Activated CD4-positive, alpha-beta T cell treated with anti-CD3 and anti-CD28 coated beads, Interleukin-2, amount 10 ng/mL, durations not matched to agents 7 days and 5 days (primary cell): ENCODE measurements around the gene SMAD3. TPM values are rescaled to one million over a fixed set of nuclear protein-coding genes. Genes with fewer than 3 reads are reported as not detected.

ENCODE experiments used
- CTCF ChIA-PET: fragments of 350-600 bp; sonication (Branson Sonifier 250); formaldehyde crosslinking; loops from one replicate; lab custom pipeline; 2021; ENCODE audit warnings: antibody characterized with exemption; lab: Charles Lee
- POLR2A ChIA-PET: fragments of 350-600 bp; sonication (Branson Sonifier 250); formaldehyde crosslinking; loops from one replicate; lab custom pipeline; 2021; ENCODE audit warnings: antibody characterized with exemption; lab: Charles Lee
- DNase-seq: peaks from one replicate; pipeline ENCODE4 v3.0.0-alpha.2; 2020
- H3K27ac Mint-ChIP-seq: one replicate; pipeline ENCODE4 v1.8.0; 2021; ENCODE audit warnings: mild to moderate bottlenecking, moderate library complexity, mixed read lengths
- H3K27me3 Mint-ChIP-seq: one replicate; pipeline ENCODE4 v1.8.0; 2021; ENCODE audit warnings: mixed read lengths
- H3K36me3 Mint-ChIP-seq: one replicate; pipeline ENCODE4 v1.8.0; 2021; ENCODE audit warnings: low read depth, mixed read lengths
- H3K4me1 Mint-ChIP-seq: one replicate; pipeline ENCODE4 v1.8.0; 2021; ENCODE audit warnings: mixed read lengths
- H3K4me3 Mint-ChIP-seq: one replicate; pipeline ENCODE4 v1.8.0; 2021; ENCODE audit warnings: mild to moderate bottlenecking, moderate library complexity, mixed read lengths
- H3K9me3 Mint-ChIP-seq: one replicate; pipeline ENCODE4 v1.8.0; 2021; ENCODE audit warnings: mixed read lengths
- total RNA-seq, 2 experiments: library from RNA; stranded (reverse); gene quantifications; one replicate each; pipeline ENCODE4 v1.2.3, GENCODE V29; 2021

Gene SMAD3
- total RNA-seq, 2 experiments from 2014 or later: 81.6 to 83.9 TPM

DNA sequence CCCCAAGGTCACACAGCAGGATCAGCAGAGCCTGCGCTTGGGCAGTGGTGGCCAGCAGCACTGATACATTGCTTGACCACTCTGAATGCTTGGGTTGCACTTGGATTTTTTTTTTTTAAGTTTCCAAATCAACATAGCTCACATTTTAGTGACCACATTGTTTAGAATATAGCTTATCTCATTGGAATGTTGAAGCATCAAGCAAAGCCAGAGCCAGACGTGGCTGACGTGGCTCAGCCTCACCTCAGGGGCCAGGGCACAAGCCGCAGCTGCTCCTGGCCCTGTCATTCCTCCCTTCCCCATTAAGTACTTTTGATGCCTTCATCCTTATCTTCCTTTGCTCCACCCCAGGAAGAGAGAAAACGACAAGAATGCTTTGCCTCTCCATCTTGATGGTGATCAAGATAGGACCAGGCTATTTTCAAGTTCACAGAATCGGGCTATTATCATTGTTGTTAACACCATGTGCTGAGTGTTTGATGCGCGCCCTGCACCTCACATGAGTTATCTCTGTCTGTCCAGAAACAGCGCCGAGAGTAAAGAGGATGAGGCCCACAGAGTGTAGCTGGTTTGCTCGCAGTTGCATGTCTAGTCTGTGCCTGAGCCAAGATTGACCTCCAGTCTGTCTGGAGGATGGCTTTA is 113.3 kb downstream of the SMAD3 start:
- ChIA-PET POLR2A (no interaction called here), CTCF (interaction anchor here (0.6 to 1.2 kb wide), 3 partner anchors 23 to 232 kb away, joined by 3 to 4 read pairs (median 3); no protein-coding TSS in a partner anchor)
- peaks cover 41% of the 10 kb centered on the region for H3K4me1 Mint-ChIP-seq
- DNase-seq: no peak
- no peaks in the 10 kb centered on the region for H3K9me3 Mint-ChIP-seq
- no peaks in the 10 kb centered on the region for H3K27me3 Mint-ChIP-seq
- peaks cover 63% of the 10 kb centered on the region for H3K36me3 Mint-ChIP-seq
- peak overlapping the region; percentile 32 for H3K27ac Mint-ChIP-seq
- no peak overlapping the region for H3K4me3 Mint-ChIP-seq

DNA sequence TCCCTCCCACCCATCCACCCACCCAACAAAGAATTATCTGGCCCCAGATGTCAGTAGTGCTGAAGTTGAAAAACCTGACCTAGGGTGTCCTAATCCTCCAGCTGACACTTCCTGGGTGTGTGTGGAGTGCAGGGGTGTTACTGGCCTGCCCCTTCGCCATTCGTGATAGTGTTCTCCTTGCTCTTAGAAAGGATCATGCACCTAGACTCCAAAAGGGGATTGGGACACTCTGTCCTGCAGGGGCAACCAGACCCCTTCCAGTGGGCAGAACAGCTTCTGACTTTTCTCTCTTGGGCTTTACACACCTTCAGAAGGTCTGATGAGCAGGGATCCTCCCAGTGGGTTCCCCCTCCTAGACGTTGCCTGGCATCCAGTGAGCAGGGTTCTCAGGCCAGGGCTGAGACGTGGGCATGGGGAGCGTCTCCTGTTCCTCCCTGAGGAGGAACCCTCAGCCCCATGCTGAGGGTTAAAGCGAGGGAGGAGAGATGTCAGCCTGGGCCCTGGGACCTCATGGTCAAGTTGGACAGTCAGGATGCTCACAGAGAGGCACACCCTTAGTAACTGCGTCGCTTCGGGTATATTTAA is 114.1 kb downstream of the SMAD3 start:
- peaks cover 59% of the 10 kb centered on the region for H3K36me3 Mint-ChIP-seq
- ChIA-PET POLR2A (no interaction called here), CTCF (interaction anchor here (0.6 kb wide), 1 partner anchor 233 kb away, joined by 3 read pairs; no protein-coding TSS in a partner anchor)
- no peaks in the 10 kb centered on the region for H3K9me3 Mint-ChIP-seq
- peaks cover 33% of the 10 kb centered on the region for H3K4me1 Mint-ChIP-seq
- H3K4me3 Mint-ChIP-seq: no peak overlapping the region
- H3K27ac Mint-ChIP-seq: no peak overlapping the region
- no peak for DNase-seq
- no peaks in the 10 kb centered on the region for H3K27me3 Mint-ChIP-seq

DNA sequence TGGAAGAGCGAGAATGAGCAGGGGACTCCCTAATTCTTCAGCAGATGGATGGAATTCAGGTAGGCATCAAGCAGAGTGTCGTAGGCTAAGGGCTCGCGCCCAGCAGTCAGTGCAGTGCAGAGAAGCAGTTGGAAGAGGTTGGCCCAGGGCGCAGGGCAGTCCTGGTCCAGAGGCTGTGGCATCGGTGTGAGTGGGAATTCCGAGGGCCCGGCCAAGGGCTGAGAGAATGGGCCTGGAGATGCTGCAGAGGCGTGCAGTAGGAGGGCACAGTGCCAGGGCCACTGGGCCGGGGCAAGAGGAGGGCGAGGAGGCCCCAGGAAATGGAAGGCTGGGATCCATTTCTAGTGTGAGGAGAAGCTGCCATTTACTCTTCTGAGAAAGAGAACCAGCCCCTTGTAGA is 114.6 kb downstream of the SMAD3 start:
- Mint-ChIP-seq H3K27ac (peak overlapping the region; percentile 58), H3K36me3 (peaks cover 61% of the 10 kb centered on the region), H3K4me1 (peaks cover 29% of the 10 kb centered on the region), H3K4me3 (no peak overlapping the region), H3K27me3 (no peaks in the 10 kb centered on the region), H3K9me3 (no peaks in the 10 kb centered on the region)
- CTCF ChIA-PET: no interaction called here
- POLR2A ChIA-PET: no interaction called here
- DNase-seq: no peak

DNA sequence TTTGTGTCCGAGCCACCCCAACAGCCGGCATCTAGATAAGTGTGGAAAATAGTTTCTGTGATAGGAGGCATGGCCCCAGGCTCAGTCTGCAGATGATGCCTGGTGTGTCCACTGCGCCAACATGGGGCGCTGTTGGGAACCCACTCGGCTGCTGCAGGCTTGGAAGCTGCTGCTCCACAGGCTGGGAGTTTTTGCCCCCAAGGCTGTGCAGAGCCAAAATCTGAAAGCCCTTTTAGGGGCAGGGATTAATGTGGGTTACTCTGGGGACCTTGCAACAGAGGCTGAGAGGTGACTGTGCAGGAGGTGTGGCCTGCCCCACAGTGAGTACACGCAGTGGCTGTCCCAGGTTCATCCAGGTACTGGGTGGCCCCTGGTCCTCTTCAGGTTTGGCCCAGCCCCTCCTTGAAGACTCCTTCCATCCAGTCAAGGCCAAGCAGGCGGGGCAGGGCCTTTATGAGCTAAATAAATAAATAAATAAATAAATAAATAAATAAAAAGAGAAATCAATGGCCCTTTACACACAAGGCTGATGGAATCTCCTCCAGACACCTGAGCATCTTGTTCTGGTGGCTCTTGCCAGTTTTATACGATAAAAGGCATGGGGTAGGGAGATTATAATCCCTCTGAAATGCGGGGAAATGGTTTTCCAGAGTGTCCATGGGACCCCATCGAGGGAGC is 115.3 kb downstream of the SMAD3 start:
- H3K27ac Mint-ChIP-seq: peak overlapping the region; percentile 58
- peaks cover 29% of the 10 kb centered on the region for H3K4me1 Mint-ChIP-seq
- no peaks in the 10 kb centered on the region for H3K9me3 Mint-ChIP-seq
- H3K4me3 Mint-ChIP-seq: no peak overlapping the region
- peaks cover 61% of the 10 kb centered on the region for H3K36me3 Mint-ChIP-seq
- CTCF ChIA-PET: no interaction called here
- DNase-seq: no peak
- no peaks in the 10 kb centered on the region for H3K27me3 Mint-ChIP-seq
- POLR2A ChIA-PET: no interaction called here

DNA sequence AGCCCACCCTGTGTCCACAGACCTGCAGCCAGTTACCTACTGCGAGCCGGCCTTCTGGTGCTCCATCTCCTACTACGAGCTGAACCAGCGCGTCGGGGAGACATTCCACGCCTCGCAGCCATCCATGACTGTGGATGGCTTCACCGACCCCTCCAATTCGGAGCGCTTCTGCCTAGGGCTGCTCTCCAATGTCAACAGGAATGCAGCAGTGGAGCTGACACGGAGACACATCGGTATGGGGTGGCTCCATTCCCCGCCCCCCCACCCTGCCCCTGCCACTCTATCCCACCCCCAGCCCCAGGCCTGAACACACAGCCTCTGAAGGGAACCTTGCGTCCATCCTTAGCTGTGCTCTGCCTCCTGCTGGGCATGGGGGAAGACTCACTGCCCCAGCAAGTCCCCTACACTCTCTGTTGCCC is 115.8 kb downstream of the SMAD3 start:
- POLR2A ChIA-PET: no interaction called here

DNA sequence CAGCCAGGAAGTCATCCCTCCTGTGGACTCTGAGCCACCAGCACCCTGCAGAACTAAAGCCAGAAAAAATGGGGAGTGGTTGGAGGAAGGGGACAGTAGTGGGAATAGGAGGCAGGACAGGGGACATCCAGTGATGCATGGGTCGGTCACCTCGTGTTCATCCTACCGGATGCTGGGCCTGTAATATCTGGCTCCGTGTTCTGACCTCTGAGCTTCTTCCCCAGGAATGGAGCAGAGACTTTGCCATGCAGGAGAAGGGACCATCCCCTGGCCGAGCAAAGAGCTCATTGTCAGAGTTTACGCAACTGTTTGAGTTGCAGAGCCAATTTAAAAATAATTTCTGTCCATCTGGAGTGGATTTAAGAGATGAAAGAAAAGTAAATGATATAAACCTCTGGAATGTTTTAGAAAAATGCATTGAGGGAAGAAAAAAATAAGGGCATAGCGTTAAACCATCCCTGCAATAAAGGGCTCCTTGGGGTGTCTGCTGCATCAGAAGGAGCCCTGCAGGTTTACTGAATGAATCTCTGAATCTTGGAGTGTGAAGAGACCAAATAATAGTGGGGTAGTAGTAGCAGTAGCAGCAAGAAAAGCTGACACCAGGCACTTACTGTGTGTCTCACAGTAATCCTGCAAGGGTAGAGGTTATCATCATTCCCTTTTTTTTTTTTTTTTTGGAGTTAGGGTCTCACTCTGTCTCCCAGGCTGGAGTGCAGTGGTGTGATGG is 118.2 kb downstream of the SMAD3 start:
- Mint-ChIP-seq H3K36me3 (peaks cover 66% of the 10 kb centered on the region), H3K9me3 (no peaks in the 10 kb centered on the region), H3K4me3 (no peak overlapping the region), H3K27ac (no peak overlapping the region), H3K27me3 (no peaks in the 10 kb centered on the region), H3K4me1 (peaks cover 24% of the 10 kb centered on the region)
- CTCF ChIA-PET: interaction anchor here (1.1 kb wide), 1 partner anchor 56 kb away, joined by 5 read pairs; no protein-coding TSS in a partner anchor
- DNase-seq: no peak
- POLR2A ChIA-PET: interaction anchor here (0.5 kb wide), 1 partner anchor 538 kb away, joined by 7 read pairs; no protein-coding TSS in a partner anchor

More for the DNA sequence above, 115.8 kb downstream of the SMAD3 start:
- DNase-seq: no peak
- Mint-ChIP-seq H3K36me3 (peaks cover 61% of the 10 kb centered on the region), H3K4me3 (no peak overlapping the region), H3K27ac (peak overlapping the region; percentile 54), H3K4me1 (peaks cover 30% of the 10 kb centered on the region), H3K9me3 (no peaks in the 10 kb centered on the region), H3K27me3 (no peaks in the 10 kb centered on the region)
- CTCF ChIA-PET: no interaction called here

DNA sequence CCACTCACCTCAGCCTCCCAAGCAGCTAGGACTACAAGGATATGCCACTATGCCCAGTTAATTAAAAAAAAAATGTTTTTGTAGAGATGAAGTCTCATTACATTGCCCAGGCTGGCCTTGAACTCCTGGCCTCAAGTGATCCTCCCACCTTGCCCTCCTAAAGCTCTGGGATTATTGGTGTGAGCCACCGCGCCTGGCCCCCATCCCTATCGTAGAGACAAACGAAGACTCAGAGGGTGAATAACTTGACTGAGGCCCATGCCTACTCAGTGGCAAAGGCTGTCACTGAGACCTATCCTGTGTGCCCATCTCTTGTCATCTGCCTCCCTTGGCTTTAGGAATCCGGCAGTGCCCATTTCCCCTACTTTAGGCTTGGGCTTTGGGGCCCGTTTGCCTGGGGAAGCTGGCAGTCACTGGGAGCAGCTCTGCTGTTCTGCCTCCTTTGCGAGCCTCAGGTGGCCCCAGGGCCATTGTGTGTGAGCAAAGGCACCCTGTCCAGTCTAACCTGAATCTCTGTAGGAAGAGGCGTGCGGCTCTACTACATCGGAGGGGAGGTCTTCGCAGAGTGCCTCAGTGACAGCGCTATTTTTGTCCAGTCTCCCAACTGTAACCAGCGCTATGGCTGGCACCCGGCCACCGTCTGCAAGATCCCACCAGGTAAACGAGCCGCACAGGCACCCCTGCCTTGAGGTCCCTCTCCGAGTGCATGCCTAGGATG is 119.0 kb downstream of the SMAD3 start:
- Mint-ChIP-seq H3K4me1 (peaks cover 21% of the 10 kb centered on the region), H3K27ac (no peak overlapping the region), H3K27me3 (no peaks in the 10 kb centered on the region), H3K4me3 (no peak overlapping the region), H3K9me3 (no peaks in the 10 kb centered on the region), H3K36me3 (peaks cover 67% of the 10 kb centered on the region)
- CTCF ChIA-PET: interaction anchor here (1.1 kb wide), 1 partner anchor 55 kb away, joined by 5 read pairs; no protein-coding TSS in a partner anchor
- no peak for DNase-seq
- POLR2A ChIA-PET: no interaction called here

DNA sequence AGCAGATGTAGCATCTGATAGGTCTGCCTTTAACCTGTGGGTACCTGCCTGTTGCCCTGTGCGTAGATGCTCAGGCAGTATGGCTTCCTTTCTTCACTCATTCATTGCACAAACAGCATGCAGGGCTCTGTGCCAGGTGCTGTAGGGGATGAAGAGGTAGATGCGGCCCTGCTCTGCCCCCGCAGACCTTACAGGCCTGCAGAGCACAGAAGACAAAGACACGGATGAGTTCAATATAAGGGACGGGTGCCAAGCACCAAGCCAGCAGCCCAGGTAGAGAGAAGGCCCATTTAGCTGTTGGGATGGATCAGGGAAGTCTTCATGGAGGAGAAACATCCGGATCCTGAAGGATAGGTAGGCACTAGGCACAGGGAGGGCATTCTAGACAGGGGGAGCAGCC is 119.6 kb downstream of the SMAD3 start:
- Mint-ChIP-seq H3K27ac (peak overlapping the region; percentile 71), H3K36me3 (peaks cover 68% of the 10 kb centered on the region), H3K27me3 (no peaks in the 10 kb centered on the region), H3K4me3 (no peak overlapping the region), H3K9me3 (no peaks in the 10 kb centered on the region), H3K4me1 (peaks cover 17% of the 10 kb centered on the region)
- CTCF ChIA-PET: interaction anchor here (1.1 kb wide), 1 partner anchor 55 kb away, joined by 5 read pairs; no protein-coding TSS in a partner anchor
- no peak for DNase-seq
- POLR2A ChIA-PET: no interaction called here

DNA sequence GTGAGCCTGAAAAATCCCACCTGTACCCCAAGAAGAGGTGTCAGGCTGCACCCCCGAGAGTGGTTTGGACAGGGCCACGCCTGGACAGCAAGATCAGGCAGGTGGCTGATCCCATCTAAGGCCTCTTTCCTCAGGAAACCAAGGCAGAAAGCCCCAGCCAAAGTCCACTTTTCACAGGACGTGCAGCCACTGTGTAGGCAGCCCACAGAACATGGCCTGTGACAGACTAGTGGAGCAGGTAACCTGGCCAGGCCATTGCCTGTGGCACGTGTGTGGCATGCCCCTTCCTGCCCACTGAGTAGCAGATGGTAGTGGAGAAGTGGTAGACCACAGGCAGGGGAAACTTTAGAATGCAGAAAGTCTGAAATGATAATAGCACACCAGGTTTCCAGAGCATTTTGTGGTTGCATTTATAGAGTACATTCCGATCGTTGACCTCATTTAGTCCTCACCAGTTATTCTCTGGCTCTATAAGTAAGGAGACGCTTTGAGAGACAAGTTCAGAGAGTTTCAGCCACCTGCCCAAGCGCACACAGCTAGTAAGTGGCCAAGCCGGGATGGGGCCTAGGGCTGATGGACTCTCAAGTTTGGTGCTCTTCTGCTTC is 120.3 kb downstream of the SMAD3 start:
- no peaks in the 10 kb centered on the region for H3K27me3 Mint-ChIP-seq
- H3K27ac Mint-ChIP-seq: peak overlapping the region; percentile 52
- no peaks in the 10 kb centered on the region for H3K9me3 Mint-ChIP-seq
- peaks cover 72% of the 10 kb centered on the region for H3K36me3 Mint-ChIP-seq
- no peak overlapping the region for H3K4me3 Mint-ChIP-seq
- CTCF ChIA-PET: no interaction called here
- H3K4me1 Mint-ChIP-seq: peaks cover 17% of the 10 kb centered on the region
- DNase-seq: no peak
- POLR2A ChIA-PET: no interaction called here

DNA sequence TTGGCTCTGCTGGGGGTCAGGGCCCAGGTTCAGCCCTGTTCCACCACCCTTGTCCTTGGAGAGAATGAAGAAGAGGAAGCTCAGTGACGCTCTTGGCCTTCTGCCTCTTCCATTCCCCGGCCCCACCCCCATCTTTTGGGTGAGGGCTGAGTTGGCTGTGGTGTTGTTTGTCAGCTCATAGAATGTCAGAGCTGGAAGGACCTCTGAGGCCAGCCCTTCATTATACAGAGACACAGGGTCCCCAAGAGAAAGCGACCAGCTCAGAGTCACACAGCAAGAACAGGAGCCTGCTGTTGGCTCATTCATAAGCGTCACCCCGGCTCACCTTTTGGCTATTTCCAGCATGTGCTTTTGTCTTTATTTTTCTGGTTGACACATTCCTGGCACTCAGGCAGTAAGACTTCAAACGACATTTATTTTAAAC is 120.8 kb downstream of the SMAD3 start:
- ChIA-PET CTCF (no interaction called here), POLR2A (no interaction called here)
- DNase-seq: no peak
- H3K4me3 Mint-ChIP-seq: no peak overlapping the region
- peaks cover 75% of the 10 kb centered on the region for H3K36me3 Mint-ChIP-seq
- peaks cover 17% of the 10 kb centered on the region for H3K4me1 Mint-ChIP-seq
- no peaks in the 10 kb centered on the region for H3K9me3 Mint-ChIP-seq
- no peaks in the 10 kb centered on the region for H3K27me3 Mint-ChIP-seq
- peak overlapping the region; percentile 71 for H3K27ac Mint-ChIP-seq

DNA sequence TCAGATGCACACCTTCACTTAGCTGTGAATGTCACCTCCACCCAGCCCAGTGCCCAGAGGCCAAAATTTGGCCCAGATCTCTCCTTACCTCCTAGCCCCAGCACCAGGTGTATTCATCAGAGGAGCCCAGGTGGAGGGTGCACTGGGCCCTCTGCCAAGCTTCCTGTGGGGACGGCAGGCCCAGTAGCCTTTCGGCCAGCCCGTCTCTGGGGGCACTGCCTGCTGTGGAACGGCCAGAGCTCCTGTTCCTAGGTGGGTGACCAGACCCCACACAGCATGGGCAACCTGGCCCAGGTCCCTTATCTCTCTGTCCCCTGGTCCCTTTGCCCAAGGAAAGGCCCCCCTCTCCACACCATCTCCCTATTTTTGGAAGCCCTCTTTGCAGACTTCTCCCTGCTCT is 121.3 kb downstream of the SMAD3 start:
- H3K27me3 Mint-ChIP-seq: no peaks in the 10 kb centered on the region
- no peak overlapping the region for H3K4me3 Mint-ChIP-seq
- no peaks in the 10 kb centered on the region for H3K9me3 Mint-ChIP-seq
- DNase-seq: no peak
- ChIA-PET POLR2A (no interaction called here), CTCF (no interaction called here)
- peaks cover 17% of the 10 kb centered on the region for H3K4me1 Mint-ChIP-seq
- peaks cover 77% of the 10 kb centered on the region for H3K36me3 Mint-ChIP-seq
- peak overlapping the region; percentile 71 for H3K27ac Mint-ChIP-seq
